Adrenal gland (tissue), 12 donors: ENCODE results near the gene SLC7A10. TPM values are rescaled to one million over a fixed set of nuclear protein-coding genes. Genes with fewer than 3 reads are reported as not detected.

Experiments used
- DNase-seq, 7 donors: peaks; one replicate each; pipeline ENCODE4 v3.0.0-alpha.2; 2019 to 2020
- H3K27ac ChIP-seq, 5 donors: fragments of 200-600 bp; sonication (generic) in 4 of 5; 1 replicate in 3 of 5; 2 replicates in 2 of 5; pipeline versions ENCODE4 v1.5.1 to v1.8.0; 2016 to 2020; ENCODE audit warnings: mild to moderate bottlenecking in 1 of 5
- H3K27me3 ChIP-seq: fragments of 200-600 bp; 2 replicates; pipeline ENCODE4 v1.8.0; 2021
- H3K36me3 ChIP-seq, 2 donors: fragments of 200-600 bp; replicated peaks in 1 of 2; 1 replicate in 1 of 2; 2 replicates in 1 of 2; pipeline versions ENCODE4 v1.5.1 to v1.8.0; 2018 to 2022
- H3K4me1 ChIP-seq, 2 donors: fragments of 200-600 bp; replicated peaks in 1 of 2; 1 replicate in 1 of 2; 2 replicates in 1 of 2; pipeline versions ENCODE4 v1.5.1 to v1.8.0; 2018 to 2021
- H3K4me3 ChIP-seq, 4 donors: fragments of 200-600 bp; sonication (generic) in 3 of 4; one replicate each; pipeline ENCODE4 v1.5.1; 2016 to 2018
- H3K9me3 ChIP-seq, 3 donors: fragments of 200-600 bp; sonication (generic) in 1 of 3; replicated peaks in 1 of 3; 1 replicate in 2 of 3; 2 replicates in 1 of 3; pipeline versions ENCODE4 v1.5.1 to v1.8.0; 2016 to 2021
- POLR2A ChIP-seq, 2 donors: fragments of 450-650 bp; IDR thresholded peaks; one replicate each; pipeline ENCODE4 v1.6.1; 2017; ENCODE audit warnings: antibody characterized with exemption in 2 of 2, mild to moderate bottlenecking in 2 of 2, moderate library complexity in 1 of 2
- WGBS, 4 donors: extraction: QIAGEN DNeasy Blood & Tissue Kit in 2 of 4; methylation state at CpG; one replicate each; pipeline versions ENCODE4 v1.1.5 to v1.1.7; 2013 to 2017; 5-methylcytosine and 5-hydroxymethylcytosine counted together
- intact Hi-C, 2 donors: fragments of 100-400 bp; cut with DNase I; formaldehyde crosslinking; loops; one replicate each; pipeline versions ENCODE4 v1.14.1 to v1.15.0; 2022 to 2023
- polyA plus RNA-seq, 3 donors: library from polyadenylated mRNA; stranded (reverse); fragments of 200-250 nt in 2 of 3; fragments of 350-450 nt in 1 of 3; fragmentation: Illumina TruSeq in 1 of 3; extraction: RNeasy Lipid Tissue Mini Kit (QIAGEN cat#74804) in 1 of 3; gene quantifications; one replicate each; pipeline ENCODE4 v1.2.3, GENCODE V29; 2013 to 2014
- total RNA-seq, 9 donors: library from RNA; depleted of rRNA in 4 of 9; stranded (reverse); fragments of >200 nt in 4 of 9; fragments of 120-200 nt in 1 of 9; fragmentation: NEBNext Ultra II Directional in 1 of 9; extraction: Animal tissue kit (Norgen Biotek cat#: 25700) in 1 of 9; gene quantifications; one replicate each; pipeline versions ENCODE4 v1.1.0 to v1.2.4, GENCODE V29; 2013 to 2023
- TF ChIP-seq, protein P1 (sequence below), 6 experiments: fragments of 450-650 bp in 4 of 6; fragments of 200-600 bp in 2 of 6; sonication (generic) in 1 of 6; IDR thresholded peaks; 1 replicate in 5 of 6; 2 replicates in 1 of 6; pipeline versions ENCODE4 v1.5.1 to v1.8.0; 2016 to 2021; ENCODE audit warnings: antibody characterized with exemption in 6 of 6, mild to moderate bottlenecking in 2 of 6, moderate library complexity in 1 of 6
- donor health status: healthy with polysubstance abuse.
- donor health status: Bipolar disorder and iron deficiency.
- donor health status: DM: yes; HTN: yes; CAD: no.
- donor health status: DM: no; HTN: no; CAD: no.
- donor health status: DM: no; HTN: no; CAD: no.
- donor health status: DM: yes; HTN: yes; CAD: no.

SLC7A10 gene
- total and polyA plus RNA-seq, 12 donors, result 0.14 to 9.3 (median 0.45) TPM; not detected in 4

DNA sequence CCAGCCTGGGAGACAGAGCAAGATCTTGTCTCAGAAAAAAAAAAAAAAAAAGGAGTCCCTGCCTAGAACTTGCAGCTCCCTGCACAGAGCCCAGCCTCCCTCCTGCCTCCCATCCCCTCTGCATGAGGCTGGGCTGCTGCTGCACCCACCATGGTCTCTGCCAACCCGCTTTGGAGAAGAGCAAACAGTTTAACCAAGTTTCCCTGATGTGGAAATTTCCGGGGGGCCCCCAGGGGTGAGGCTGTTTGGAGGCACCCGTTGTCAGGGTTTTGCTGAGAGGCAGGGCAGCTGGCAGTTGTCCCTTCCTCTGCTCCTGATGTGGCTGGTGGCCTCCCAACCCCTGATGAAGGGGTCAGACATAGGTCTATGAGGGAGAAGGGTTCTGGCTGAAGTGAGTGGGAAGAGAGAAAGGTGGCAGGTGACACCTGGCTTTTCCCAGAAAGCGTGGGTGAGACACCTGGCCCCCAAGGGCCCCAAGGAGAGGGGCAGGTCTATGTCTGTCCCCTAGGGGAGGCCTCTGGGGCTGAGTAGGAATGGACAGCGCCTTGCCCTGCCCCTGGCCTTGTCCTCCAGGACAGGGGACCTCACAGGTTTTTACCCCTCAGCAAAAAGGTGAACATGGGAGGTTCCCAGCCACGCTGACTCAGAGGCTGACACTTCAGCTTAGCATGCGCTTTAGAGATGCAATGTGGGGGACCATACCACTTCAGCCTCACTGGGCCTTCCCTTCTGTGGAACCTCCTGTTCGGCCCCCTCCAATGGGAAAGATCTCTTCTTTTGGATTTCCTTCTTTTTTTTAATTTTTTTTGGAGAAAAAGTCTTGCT lies 26.0 kb downstream of the SLC7A10 start:
- no peaks in the 10 kb centered on the region for H3K9me3 ChIP-seq
- TF ChIP-seq POLR2A (IDR thresholded peaks at IDR 0.05), result no peak
- TF ChIP-seq, protein P1, sequence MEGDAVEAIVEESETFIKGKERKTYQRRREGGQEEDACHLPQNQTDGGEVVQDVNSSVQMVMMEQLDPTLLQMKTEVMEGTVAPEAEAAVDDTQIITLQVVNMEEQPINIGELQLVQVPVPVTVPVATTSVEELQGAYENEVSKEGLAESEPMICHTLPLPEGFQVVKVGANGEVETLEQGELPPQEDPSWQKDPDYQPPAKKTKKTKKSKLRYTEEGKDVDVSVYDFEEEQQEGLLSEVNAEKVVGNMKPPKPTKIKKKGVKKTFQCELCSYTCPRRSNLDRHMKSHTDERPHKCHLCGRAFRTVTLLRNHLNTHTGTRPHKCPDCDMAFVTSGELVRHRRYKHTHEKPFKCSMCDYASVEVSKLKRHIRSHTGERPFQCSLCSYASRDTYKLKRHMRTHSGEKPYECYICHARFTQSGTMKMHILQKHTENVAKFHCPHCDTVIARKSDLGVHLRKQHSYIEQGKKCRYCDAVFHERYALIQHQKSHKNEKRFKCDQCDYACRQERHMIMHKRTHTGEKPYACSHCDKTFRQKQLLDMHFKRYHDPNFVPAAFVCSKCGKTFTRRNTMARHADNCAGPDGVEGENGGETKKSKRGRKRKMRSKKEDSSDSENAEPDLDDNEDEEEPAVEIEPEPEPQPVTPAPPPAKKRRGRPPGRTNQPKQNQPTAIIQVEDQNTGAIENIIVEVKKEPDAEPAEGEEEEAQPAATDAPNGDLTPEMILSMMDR (IDR thresholded peaks at IDR 0.05), result no peak
- peaks cover 9% of the 10 kb centered on the region in 2 donors for H3K4me1 ChIP-seq
- H3K27me3 ChIP-seq, result no peaks in the 10 kb centered on the region
- WGBS, 4 donors, result 76 to 86% (median 84%) methylated on average over 6 to 8 of the region's 8 CpGs
- no peak for DNase-seq
- no peak overlapping the region for H3K4me3 ChIP-seq
- intact Hi-C loops, result loop anchor here in 1 of 2 donors (10.0 kb wide), 1 partner anchor 225 kb away; the partner anchor contains the start of genes CEP89 and FAAP24
- H3K36me3 ChIP-seq, result peaks cover 0 to 13% of the 10 kb centered on the region in 2 donors
- H3K27ac ChIP-seq, result no peak overlapping the region

DNA sequence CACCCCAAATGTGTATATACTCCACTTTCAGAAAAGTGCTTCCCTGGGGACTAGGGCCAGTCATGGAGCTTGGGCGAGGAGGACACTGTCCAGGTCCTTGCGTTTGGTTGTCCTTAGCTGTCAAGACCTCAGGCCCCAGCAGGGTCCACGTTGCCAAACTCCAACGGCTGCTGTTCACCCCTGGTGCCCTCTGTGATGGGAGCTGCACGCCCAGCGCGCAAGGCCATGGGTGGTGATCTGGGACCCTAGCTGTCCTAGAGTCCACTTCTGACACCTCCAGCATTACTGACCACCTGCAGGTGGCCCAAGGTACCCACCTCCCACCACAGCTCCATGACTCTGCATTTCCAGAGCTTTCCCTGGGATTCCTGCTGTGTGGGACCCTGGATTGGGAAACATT lies 27.5 kb downstream of the SLC7A10 start:
- no peaks in the 10 kb centered on the region for H3K9me3 ChIP-seq
- no peak overlapping the region for H3K4me3 ChIP-seq
- no peak for TF ChIP-seq POLR2A (IDR thresholded peaks at IDR 0.05)
- TF ChIP-seq, protein P1 (IDR thresholded peaks at IDR 0.05), result no peak
- H3K36me3 ChIP-seq, result peaks cover 0 to 8% of the 10 kb centered on the region in 2 donors
- peaks cover 9% of the 10 kb centered on the region in 2 donors for H3K4me1 ChIP-seq
- intact Hi-C loops, result loop anchor here in 1 of 2 donors (10.0 kb wide), 1 partner anchor 223 kb away; the partner anchor contains the start of genes CEP89 and FAAP24
- H3K27ac ChIP-seq, result no peak overlapping the region
- no peak for DNase-seq
- H3K27me3 ChIP-seq, result no peaks in the 10 kb centered on the region
- WGBS, 4 donors, result 88 to 93% (median 90%) methylated on average over 5 to 7 of the region's 7 CpGs; no CpG with 5 or more reads in 1 of the 4 donors

DNA sequence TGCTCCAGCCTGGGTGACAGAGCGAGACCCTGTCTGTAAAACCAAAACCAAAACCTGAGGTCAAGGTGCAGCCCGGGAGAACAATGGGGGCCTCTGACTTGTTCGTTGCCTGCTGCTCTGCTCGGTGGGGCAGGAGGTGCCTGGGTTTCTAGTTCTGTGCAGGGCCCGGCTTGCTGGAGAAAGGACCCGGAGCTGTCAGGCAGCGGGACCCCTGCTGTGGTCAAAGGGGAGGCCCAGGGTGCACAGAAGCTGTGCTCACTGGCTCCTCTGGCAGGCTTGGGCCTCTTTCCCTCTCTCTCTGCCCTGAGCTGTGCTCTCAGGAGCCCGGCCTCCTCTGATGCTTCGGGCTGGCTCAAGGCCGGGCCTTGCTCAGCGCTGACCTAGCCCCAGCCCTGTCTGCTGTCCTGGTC lies 28.1 kb downstream of the SLC7A10 start:
- Histone ChIP-seq H3K9me3 (no peaks in the 10 kb centered on the region), H3K27ac (no peak overlapping the region), H3K4me3 (no peak overlapping the region), H3K36me3 (peaks cover 0 to 2% of the 10 kb centered on the region in 2 donors), H3K4me1 (peaks cover 9% of the 10 kb centered on the region in 2 donors), H3K27me3 (no peaks in the 10 kb centered on the region)
- intact Hi-C loops, result loop anchor here in 1 of 2 donors (10.0 kb wide), 1 partner anchor 223 kb away; the partner anchor contains the start of genes CEP89 and FAAP24
- DNase-seq, result no peak
- TF ChIP-seq, protein P1 (IDR thresholded peaks at IDR 0.05), result no peak
- no peak for TF ChIP-seq POLR2A (IDR thresholded peaks at IDR 0.05)
- WGBS, 4 donors, result 86 to 96% (median 90%) methylated on average over 5 to 11 of the region's 11 CpGs

DNA sequence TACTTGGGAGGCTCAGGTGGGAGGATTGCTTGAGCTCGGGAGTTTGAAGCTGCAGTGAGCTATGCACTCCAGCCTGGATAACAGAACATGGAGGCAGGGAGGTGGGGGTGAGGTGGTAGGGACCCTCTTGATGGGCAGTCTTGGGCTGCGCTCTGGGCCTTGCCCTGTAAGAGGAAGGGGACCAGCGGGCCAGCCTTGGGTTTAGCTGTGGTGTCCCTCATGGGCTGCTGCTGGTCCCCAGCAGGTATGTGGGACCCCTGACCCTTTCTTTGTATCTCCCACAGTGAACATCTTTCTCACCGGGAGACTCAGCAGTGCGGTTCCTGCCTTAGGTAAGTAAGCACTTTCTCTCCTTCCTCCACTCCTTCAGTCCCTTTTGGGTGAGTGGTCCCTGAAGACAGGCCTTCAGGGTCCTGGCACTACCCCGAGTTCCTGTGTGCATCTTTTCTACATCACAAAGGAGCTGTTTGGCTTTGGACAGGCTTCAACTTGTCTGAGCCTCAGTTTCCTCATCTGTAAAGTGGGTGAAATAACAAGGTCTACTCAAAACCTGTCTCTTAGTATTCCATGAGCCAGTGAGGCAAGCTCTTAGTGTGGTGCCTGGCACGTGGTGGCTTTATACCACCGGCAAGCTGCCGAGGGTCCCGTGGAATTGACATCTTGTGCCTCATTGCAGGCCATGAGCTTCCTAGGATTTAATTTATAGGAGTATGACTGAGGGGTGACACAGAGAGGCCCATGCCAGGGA lies 29.0 kb downstream of the SLC7A10 start:
- DNase-seq, result no peak
- Histone ChIP-seq H3K27me3 (no peaks in the 10 kb centered on the region), H3K9me3 (no peaks in the 10 kb centered on the region), H3K27ac (no peak overlapping the region), H3K4me3 (no peak overlapping the region), H3K36me3 (peaks cover 0 to 2% of the 10 kb centered on the region in 2 donors), H3K4me1 (peaks cover 9% of the 10 kb centered on the region in 2 donors)
- intact Hi-C loops, result loop anchor here in 1 of 2 donors (10.0 kb wide), 1 partner anchor 222 kb away; the partner anchor contains the start of genes CEP89 and FAAP24
- TF ChIP-seq, protein P1 (IDR thresholded peaks at IDR 0.05), result no peak
- TF ChIP-seq POLR2A (IDR thresholded peaks at IDR 0.05), result no peak
- WGBS, 4 donors, result 91 to 96% (median 94%) methylated on average over 8 to 10 of the region's 10 CpGs
